Fibroblast of lung (primary cell): Measurements from ENCODE around the gene YJU2. TPM values are rescaled to one million over a fixed set of nuclear protein-coding genes. Genes with fewer than 3 reads are reported as not detected.
"Not testable (repeated sequence)": the region's sequence is repeated elsewhere in the genome, so short reads cannot be mapped to it uniquely, and the experiment has no call there.

ENCODE experiments used
- DNase-seq, 2 donors: peaks; one replicate each; pipeline versions ENCODE4 v3.0.0 to v3.0.0-alpha.2; 2010; ENCODE audit warnings: low read depth in 2 of 2
- H2AFZ ChIP-seq: 2 replicates; pipeline ENCODE4 v1.5.1; 2012; ENCODE audit warnings: low read length, control low read depth, inconsistent platforms
- H3K27ac ChIP-seq: 2 replicates; pipeline ENCODE4 v1.5.1; 2011; ENCODE audit warnings: low read length, control low read depth; ENCODE audit not compliant: insufficient read depth
- H3K27me3 ChIP-seq: 2 replicates; pipeline ENCODE4 v1.5.1; 2011; ENCODE audit warnings: mild to moderate bottlenecking, low read length; ENCODE audit not compliant: control insufficient read depth, insufficient read depth
- H3K36me3 ChIP-seq: 2 replicates; pipeline ENCODE4 v1.5.1; 2011; ENCODE audit warnings: low read length; ENCODE audit not compliant: control insufficient read depth, insufficient read depth
- H3K4me1 ChIP-seq: 2 replicates; pipeline ENCODE4 v1.5.1; 2011; ENCODE audit warnings: low read length; ENCODE audit not compliant: control insufficient read depth, insufficient read depth; ENCODE audit errors: extremely low read depth
- H3K4me2 ChIP-seq: 2 replicates; pipeline ENCODE4 v1.5.1; 2011; ENCODE audit warnings: low read length, control low read depth; ENCODE audit not compliant: insufficient read depth; ENCODE audit errors: extremely low read depth
- H3K4me3 ChIP-seq, 4 experiments: fragments of 200-600 bp in 1 of 4; sonication (generic) in 1 of 4; replicated peaks in 1 of 4; 2 replicates each; pipeline ENCODE4 v1.5.1; 2011 to 2016; ENCODE audit warnings: low read length in 4 of 4, low read depth in 3 of 4, mild to moderate bottlenecking in 3 of 4, control low read depth in 2 of 4, inconsistent platforms in 1 of 4, mixed read lengths in 1 of 4; ENCODE audit not compliant: insufficient read depth in 1 of 4; ENCODE audit errors: control extremely low read depth in 1 of 4
- H3K79me2 ChIP-seq: 2 replicates; pipeline ENCODE4 v1.5.1; 2012; ENCODE audit warnings: mild to moderate bottlenecking, low read length, inconsistent platforms; ENCODE audit not compliant: control insufficient read depth, insufficient read depth
- H3K9ac ChIP-seq: 2 replicates; pipeline ENCODE4 v1.5.1; 2011; ENCODE audit warnings: mild to moderate bottlenecking, low read length, control low read depth; ENCODE audit not compliant: insufficient read depth
- H3K9me3 ChIP-seq: 2 replicates; pipeline ENCODE4 v1.5.1; 2012; ENCODE audit warnings: low read depth, low read length; ENCODE audit not compliant: control insufficient read depth, insufficient read depth
- H4K20me1 ChIP-seq: 2 replicates; pipeline ENCODE4 v1.5.1; 2011; ENCODE audit warnings: low read length; ENCODE audit not compliant: control insufficient read depth, insufficient read depth; ENCODE audit errors: extremely low read depth
- EZH2 ChIP-seq: IDR thresholded peaks from 2 replicates; pipeline ENCODE4 v1.5.1; 2012; ENCODE audit warnings: low read length, control low read depth, mild to moderate bottlenecking; ENCODE audit errors: missing control alignments
- polyA plus RNA-seq, 2 donors: library from polyadenylated mRNA; depleted of rRNA in 1 of 2; stranded (reverse) in 1 of 2; unstranded in 1 of 2; fragments of >200 nt; gene quantifications; 2 replicates each; pipeline ENCODE4 v1.2.1, GENCODE V29; 2011 to 2012; ENCODE audit warnings: missing spikeins in 1 of 2
- total RNA-seq: library from RNA; depleted of rRNA; stranded (reverse); fragments of >200 nt; gene quantifications from 2 replicates; pipeline ENCODE4 v1.2.1, GENCODE V29; 2014
- TF ChIP-seq, protein P1 (sequence below), 2 donors: IDR thresholded peaks in 1 of 2; conservative IDR thresholded peaks in 1 of 2; 1 replicate in 1 of 2; 2 replicates in 1 of 2; pipeline ENCODE4 v1.5.1; 2011 to 2012; ENCODE audit warnings: low read length in 2 of 2, control low read depth in 1 of 2, inconsistent platforms in 1 of 2, low read depth in 1 of 2, mild to moderate bottlenecking in 1 of 2

The YJU2 gene
- total and polyA plus RNA-seq, 2 donors (not counting 1 experiment from before 2014, with no cell fraction given) = 10.7 to 14.7 TPM

DNA sequence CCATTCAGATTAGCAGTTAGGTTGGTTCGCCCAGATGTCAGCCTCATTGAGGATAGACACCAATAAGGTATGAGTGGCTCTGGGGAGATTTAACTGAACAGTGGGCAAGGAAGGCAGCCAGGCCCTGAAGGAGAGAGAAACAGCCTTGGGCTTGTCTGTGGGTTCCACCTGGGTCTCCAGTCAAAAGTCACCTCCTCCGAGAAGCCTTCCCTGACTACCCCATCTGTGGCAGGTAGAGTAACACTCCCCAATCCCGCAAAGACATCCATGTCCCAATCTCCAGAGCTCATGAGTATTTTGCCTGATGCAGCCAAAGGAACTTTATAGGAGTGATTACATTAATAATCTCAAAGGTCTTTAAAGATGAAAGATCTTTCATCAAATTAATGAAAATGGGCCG, 8.0 kb upstream of the YJU2 start:
- no peak overlapping the region for H3K4me2 ChIP-seq
- no peak for TF ChIP-seq EZH2
- TF ChIP-seq, protein P1, sequence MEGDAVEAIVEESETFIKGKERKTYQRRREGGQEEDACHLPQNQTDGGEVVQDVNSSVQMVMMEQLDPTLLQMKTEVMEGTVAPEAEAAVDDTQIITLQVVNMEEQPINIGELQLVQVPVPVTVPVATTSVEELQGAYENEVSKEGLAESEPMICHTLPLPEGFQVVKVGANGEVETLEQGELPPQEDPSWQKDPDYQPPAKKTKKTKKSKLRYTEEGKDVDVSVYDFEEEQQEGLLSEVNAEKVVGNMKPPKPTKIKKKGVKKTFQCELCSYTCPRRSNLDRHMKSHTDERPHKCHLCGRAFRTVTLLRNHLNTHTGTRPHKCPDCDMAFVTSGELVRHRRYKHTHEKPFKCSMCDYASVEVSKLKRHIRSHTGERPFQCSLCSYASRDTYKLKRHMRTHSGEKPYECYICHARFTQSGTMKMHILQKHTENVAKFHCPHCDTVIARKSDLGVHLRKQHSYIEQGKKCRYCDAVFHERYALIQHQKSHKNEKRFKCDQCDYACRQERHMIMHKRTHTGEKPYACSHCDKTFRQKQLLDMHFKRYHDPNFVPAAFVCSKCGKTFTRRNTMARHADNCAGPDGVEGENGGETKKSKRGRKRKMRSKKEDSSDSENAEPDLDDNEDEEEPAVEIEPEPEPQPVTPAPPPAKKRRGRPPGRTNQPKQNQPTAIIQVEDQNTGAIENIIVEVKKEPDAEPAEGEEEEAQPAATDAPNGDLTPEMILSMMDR (conservative IDR thresholded peaks at IDR 0.05 in 1 of 2, IDR thresholded peaks at IDR 0.05 in 1 of 2; ENCODE audit: low read depth in 1 of 2, low read length in 2 of 2) = no peak
- no peak overlapping the region for H3K4me3 ChIP-seq
- H3K79me2 ChIP-seq = no peaks in the 10 kb centered on the region
- no peaks in the 10 kb centered on the region for H3K27me3 ChIP-seq
- H3K9me3 ChIP-seq = no peaks in the 10 kb centered on the region
- no peaks in the 10 kb centered on the region for H4K20me1 ChIP-seq
- H3K36me3 ChIP-seq = no peaks in the 10 kb centered on the region
- H3K4me1 ChIP-seq = no peaks in the 10 kb centered on the region
- no peak for DNase-seq
- no peak overlapping the region for H3K9ac ChIP-seq
- no peak overlapping the region for H3K27ac ChIP-seq
- no peak overlapping the region for H2AFZ ChIP-seq

DNA sequence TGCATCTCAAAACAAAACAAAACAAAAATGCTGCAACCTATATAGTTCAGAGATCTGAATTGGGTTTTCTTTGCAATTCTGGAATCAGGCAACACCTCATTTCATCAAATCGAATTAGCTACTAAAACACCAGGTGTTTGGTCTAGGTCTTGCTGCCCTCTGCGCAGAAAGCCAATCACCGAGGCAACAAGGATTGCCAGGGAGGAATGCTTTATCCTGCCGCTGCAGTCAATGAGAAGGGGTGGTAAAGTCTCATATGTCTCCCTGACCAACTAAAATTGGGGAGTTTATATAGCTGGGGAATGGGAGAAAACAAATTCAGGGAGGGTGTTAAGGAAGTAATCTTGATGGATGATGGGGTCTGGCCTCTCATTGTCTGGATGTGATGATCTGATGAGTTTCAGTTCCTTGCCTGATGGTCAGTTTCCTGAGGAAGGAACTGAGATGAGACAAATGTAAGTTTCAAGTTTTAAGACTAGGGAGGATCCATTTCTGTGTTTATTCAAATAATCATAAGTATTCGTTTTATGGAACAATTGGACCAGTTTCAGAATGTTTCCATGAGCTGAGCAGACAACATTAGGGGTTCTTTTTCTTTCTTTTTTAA, 5.0 kb upstream of the YJU2 start:
- Histone ChIP-seq H3K9ac (no peak overlapping the region), H3K4me2 (no peak overlapping the region), H3K27me3 (no peaks in the 10 kb centered on the region), H3K4me3 (no peak overlapping the region), H2AFZ (no peak overlapping the region), H3K79me2 (no peaks in the 10 kb centered on the region), H3K4me1 (no peaks in the 10 kb centered on the region), H3K27ac (no peak overlapping the region), H3K9me3 (no peaks in the 10 kb centered on the region), H3K36me3 (no peaks in the 10 kb centered on the region), H4K20me1 (no peaks in the 10 kb centered on the region)
- TF ChIP-seq EZH2 = no peak
- TF ChIP-seq, protein P1 (conservative IDR thresholded peaks at IDR 0.05 in 1 of 2, IDR thresholded peaks at IDR 0.05 in 1 of 2; ENCODE audit: low read depth in 1 of 2, low read length in 2 of 2) = no peak
- DNase-seq = no peak

DNA sequence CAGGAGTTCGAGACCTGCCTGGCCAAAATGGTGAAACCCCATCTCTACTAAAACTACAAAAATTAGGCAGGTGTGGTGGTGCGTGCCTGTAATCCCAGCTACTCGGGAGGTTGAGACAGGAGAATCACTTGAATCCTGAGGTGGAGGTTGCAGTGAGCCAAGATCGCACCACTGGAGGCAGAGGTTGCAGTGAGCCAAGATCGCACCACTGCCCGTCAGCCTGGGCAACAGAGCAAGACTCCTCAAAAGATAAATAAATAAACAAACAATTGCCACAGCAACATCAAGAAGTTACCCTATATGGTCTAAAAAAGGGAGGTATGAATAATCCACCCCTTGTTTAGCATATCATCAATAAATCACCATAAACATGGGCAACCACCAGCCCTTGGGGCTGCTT, 942 bp upstream of the YJU2 start:
- H3K27ac ChIP-seq, H4K20me1 ChIP-seq, H3K36me3 ChIP-seq, H3K27me3 ChIP-seq, H3K4me3 ChIP-seq, DNase-seq, H3K79me2 ChIP-seq, H3K4me1 ChIP-seq, H3K9me3 ChIP-seq, H3K9ac ChIP-seq, H2AFZ ChIP-seq, H3K4me2 ChIP-seq: not testable (repeated sequence)
